ENCODE data around the gene PACS2.
A peak's percentile ranks its signal among the peaks of the same experiment; 100 is the strongest.

Gene PACS2

DNA sequence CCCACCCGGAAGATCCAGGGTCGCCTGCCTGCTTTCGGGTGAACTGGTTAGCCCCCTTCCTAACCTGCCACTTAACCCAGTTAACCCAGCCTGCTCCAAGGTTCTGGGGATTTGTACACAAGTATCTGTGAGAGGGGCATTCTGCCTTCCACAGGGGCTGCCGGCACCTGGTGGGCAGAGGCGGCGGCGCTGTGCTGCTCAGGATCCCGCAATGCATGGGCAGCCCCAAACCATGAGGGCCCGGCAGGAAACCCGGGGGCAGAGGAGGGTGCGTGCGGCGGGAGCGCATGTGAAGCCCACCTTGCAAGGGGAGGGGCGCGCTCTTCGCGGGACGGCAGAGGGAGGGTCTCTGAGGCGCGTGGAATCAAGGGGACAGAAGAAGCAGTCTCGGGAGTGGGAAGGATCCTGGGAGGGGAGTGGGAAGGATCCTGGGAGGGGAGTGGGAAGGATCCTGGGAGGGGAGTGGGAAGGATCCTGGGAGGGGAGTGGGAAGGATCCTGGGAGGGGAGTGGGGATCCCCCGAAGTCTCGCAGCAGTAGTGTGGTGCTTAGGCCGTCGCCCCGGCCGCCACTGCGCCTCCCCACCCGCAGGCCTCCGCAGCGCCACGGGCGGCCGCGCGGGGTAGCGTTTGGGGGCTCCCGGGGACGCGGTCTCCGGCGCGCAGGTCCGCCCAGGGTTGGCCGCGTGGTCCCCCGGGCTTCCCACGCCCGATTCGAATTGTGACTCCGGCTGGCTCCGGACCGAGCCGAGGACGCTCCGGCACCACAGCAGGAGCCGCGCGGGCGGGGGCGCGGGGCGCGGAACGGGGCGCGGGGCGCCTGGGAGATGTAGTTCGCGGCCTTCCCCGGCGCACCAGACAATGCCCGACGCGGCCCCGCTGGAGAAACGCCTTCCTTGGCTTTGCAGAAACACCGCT lies 100.2 kb downstream of the PACS2 start:
- peak; percentile 52 for DNase-seq

DNA sequence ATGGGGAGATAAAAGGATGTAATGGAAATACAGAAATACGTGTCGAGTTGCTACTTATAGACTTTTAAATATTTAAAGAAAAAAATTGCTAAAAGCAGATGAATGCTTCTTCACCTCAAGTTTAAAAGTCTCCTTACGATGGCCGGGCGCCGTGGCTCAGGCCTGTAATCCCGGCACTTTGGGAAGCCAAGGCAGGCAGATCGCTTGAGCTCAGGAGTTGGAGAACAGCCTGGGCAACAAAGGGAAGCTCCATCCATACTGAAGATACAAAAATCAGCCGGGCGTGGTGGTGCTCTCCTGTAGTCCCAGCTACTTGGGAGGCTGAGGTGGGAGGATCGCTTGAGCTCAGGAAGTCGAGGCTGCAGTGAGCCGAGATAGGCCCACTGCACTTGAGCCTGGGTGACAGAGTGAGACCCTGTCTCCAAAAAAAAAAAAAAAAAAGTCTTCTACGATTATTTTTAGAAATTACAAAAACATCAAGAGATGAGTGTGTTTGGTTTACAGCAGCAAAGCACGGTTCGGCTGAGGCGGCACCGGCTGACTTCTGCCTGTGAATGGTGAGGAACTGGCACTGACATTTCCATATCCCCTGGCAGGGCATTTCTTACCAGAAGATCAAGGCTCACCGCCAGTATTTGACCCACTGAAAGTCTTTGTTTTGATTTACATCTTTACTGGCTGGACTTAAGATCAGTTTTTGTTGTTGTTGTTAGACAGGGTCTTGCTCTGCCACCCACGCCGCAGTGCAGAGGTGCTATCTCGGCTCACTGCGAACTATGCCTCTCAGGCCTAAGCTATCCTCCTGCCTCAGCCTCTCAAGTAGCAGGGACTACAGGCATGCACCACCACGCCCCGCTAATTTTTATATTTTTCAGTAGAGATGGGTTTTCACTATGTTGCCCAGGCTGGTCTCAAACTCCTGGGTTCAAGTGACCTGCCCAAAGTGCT lies 101.2 kb downstream of the PACS2 start:
- no peak for DNase-seq

DNA sequence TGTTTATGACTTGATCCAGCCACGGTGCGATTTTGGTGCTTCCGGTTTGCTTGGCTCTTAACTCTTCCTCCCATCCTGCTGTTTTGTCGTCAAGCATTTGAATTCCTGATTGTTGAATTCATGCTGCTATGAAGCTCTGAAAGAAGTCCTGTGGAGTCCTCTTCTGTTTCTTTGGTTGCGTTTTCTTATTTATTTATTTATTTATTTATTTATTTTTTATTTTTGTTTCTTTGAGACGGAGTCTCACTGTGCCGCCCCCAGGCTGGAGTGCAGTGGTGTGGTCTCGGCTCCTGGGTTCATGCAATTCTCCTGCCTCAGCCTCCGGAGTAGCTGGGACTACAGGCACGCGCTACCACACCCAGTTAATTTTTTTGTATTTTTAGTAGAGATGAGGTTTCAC lies 102.1 kb downstream of the PACS2 start:
- DNase-seq: no peak

DNA sequence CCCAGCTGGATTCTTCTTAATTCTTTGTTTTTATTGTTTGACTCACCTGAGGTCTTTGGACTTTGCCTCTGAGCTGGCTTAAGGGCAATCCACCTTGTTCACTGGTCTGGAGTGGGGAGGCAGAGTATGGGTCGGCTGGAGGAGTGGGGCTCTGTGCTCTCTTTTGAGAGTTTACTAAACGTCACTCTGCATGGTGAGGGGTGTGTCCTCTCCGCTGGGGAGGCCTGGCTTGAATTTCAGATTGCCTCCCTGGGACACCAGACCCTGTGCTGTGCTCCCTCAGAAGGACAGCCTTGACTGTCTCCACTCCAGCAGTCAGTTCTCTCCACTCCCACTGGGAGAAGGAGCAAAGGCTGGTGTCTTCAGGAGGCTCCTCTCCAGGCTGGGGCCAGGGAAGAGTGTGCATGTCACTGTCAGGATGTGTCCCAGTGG lies 103.2 kb downstream of the PACS2 start:
- no peak for DNase-seq

DNA sequence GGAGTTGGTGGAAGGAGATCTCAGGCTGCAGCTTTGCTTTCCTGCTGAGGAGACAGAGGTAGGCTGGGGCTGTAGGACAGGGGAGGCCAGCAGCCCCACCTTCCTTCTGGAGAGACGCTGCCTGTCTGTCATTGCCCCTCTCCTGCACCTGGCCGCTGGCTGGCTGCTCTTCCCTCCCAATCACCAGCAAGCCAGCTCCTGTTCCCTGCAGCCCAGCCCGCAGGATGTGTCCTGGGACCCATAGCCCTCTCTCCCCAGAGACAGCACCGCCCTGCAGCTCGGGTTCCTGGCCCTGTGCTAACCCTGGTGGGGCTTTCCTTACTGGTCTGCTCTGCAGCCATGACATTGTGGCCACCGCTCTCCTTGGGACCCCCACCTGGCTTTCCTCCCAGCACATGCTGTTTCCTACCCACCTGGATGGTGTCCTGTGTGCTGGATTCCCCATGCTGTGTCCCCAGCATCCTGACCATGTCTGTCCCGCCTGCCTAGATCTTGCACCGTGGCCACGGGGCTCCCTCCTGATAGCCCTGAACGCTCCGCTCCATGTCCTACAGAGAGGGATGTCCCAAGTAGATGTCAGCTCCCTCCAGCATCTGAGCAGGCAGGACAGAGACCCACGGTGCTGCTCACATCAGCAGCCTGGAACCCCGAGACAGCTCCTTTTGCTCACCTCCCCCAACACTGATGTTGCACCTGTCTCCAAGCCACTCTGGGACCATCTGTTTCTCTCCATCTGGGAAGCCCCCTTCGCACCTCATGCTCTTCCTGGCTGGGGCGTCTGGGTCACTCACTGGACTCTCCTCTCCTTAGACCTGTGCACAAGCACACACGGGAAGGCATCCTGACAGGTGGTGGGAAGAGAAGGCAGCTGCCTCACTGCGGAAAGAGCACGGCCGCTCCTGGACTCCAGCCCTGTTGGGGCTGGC lies 104.0 kb downstream of the PACS2 start:
- DNase-seq: no peak

DNA sequence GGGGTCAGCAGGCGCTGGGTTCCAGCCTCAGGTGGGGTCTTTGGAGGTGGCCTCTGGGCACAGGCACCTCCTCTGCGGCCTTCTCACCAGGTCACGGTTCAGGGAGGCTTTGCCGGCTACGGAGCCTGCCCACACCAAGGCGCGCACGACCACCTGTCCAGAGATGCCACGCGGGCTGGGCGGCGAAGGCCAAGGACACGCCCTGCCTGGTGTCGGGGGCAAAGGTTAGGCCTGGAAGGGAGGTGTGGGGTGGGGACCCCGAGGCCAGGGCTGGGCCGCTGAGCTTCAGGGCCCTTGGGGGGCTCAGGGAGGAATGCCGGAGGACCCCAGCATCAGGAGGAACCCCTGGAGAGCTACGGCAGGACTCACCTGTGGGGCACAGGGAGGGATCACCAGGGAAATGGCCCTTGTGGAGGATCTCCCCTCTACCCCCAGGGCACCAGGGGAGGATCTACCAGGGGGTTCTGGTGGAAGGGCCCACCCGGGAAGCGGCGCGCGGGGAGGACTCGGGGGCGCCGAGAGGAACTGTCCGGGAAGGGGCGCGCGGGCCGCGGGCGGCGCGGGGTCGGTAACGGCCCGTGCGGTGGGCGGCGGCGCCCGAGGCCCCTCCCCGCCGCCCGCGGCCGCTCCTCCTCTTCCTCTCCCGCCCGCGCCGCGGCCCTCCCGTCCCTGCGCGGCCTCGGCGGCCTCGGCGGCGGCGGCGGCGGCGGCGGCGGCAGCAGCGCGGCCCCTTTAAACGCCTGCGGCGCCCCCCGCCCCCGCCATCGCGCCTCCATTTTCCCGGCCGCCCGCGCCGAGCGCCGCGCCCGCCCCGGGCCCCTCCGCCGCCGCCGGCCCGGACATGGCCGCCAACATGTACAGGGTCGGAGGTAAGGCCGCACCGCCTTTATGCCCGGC lies 104.9 kb downstream of the PACS2 start, which contains the start of gene MTA1:
Gene MTA1 (plus strand): TSS at position 633 of the 897 bp plus-strand sequence. CDS start 209 bp downstream, at position 842.
- DNase-seq: peak; percentile 31

DNA sequence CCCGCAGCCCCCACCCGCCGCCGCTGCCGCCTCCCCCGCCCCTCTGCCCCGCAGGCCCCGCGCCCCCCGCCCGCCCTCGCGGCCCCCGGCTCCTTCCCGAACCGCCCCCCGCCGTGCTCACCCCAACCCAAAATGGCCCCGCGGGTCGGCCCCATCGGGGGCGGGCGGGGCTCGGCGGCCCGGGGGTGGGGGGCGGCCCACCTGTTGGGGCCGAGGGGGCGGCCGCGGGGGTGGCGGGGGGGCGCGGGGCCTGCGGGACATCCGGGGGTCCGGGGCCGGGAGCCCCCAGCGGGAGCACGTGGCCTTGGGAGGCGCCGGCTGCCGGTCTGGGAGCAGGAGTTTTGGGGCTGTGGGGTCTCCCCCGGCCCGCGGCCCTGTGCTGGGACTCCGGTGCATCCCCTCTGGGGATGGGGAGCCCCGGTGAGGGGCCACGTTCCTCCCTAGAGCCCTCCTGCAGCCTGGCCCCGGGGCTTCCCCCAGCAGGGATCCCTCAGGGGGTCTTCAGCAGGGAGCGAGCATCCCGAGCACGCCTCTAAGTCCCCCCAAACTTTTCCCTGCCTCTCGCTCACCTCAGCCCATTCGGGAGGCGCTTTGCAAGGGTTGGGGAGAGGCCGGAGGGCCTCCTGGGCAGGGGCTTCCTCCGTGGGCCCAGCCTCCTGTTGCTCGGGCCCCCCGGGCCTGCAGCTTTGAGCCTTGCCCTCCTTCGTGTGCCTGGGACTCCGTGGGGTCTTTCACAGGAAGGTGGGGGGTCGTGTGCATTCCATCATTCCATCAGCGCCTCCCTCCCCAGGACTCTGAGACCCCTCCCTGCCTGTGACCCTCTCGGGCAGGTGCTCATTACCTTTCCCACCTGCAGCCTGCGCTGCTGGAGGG lies 105.8 kb downstream of the PACS2 start:
- no peak for DNase-seq

DNA sequence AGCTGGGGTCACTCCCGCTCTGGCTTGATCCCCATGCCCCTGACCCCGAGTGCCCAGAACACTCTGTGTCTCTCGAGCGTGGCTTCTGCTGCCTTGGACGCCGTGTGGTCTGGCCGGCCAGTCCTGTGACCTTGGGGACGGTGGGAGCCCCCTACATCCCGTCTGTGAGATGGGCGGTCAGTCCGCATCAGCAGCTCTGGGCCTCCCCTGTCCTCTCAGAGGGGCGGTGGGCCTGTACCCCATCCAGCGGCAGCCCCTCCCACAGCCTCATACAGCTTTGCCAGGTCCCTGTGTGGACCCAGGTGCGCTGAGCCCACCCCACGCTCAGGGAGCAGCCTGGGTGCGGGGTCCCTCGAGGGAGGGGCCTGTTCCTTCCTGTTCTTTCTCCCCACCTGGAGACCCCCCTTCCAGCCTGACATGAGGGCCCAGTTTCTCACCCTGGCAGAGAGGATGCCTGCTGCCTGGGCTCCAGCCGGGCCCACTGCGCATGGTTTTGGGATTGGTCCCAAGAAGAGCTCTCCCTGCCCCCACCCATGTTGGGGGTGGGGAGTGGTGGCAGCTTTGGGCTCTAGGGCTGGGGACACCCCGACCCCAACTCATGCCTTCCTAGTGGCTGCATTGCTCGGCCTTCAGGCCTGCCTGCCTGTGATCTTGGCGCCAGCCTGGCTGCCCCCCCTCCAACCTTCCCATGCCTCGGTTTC lies 106.6 kb downstream of the PACS2 start:
- no peak for DNase-seq

DNA sequence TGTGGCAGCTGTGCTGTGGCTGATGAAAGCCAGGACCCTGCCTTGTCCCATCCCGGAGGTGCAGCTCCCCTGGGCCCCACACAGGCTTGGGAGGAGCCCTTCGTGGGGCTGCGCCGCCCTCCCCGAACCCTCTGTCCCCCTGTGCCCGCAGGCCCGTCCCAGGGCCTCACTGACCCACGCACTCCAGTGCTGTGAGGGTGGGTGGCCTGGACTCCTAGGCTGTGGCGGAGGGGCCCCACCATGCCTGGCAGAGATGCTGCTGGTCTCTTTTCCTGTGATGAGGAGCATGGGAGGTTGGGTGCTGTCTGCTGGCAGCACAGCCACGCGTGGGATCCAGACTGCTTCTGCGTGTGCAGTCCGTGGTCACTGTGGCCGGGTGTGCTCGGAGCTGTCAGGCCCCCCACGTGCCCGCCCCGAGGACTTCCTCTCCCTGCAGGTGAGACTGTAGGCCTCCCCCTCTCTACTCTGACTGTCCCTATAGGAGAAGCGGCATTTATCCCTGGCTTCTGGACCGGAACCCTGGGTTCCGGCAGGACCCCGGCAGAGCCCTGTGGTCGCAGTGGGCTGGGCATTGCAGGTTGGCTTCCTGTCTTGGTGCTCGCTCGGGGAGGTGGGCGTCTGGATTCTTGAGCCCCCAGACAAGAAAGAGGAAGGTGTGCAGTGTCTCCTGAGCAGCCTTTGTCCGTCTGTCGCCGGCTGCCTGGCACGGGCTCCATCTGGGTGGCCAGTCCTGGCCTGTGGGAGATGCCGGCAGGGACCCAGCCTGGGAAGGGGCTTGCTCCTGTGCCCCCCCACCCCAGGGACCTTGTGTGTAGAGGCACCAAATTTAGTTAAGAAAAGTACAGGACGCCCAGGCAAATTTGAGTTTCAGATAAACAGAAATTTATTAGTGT lies 107.4 kb downstream of the PACS2 start:
- no peak for DNase-seq

DNA sequence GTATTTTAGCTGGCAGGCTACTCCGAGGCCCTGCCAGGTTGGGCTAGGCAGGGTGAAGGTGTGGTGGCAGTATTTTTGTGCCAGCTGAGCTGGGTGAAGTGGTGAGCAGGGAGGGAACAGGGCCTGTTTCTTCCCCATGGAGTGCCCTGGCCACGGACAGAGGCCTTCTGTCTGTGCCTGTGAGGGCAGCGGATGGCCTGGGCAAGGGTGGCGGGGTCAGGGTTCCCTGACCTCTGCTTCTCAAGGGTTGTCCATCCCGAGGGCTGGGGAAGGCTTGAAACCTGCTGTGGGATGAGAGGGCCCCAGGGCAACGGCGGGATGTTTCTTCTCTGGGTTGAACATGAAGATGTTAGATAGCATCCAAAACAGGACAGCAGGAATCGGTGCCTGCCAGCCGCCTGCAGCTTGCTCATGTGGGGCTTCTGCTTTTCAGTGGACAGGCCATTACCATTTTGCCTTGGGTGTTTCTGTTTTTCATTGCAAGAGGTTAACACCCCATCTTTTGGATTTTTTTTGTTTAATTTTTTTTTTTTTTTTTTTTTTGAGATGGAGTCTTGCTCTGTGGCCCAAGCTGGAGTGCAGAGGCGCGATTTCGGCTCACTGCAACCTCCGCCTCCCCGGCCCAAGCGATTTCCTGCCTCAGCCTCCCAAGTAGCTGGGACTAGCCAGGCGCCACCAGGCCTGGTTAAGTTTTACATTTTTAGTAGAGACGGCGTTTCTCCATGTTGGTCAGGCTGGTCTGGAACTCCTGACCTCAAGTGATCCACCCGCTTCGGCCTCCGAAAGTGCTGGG lies 108.3 kb downstream of the PACS2 start:
- no peak for DNase-seq

DNA sequence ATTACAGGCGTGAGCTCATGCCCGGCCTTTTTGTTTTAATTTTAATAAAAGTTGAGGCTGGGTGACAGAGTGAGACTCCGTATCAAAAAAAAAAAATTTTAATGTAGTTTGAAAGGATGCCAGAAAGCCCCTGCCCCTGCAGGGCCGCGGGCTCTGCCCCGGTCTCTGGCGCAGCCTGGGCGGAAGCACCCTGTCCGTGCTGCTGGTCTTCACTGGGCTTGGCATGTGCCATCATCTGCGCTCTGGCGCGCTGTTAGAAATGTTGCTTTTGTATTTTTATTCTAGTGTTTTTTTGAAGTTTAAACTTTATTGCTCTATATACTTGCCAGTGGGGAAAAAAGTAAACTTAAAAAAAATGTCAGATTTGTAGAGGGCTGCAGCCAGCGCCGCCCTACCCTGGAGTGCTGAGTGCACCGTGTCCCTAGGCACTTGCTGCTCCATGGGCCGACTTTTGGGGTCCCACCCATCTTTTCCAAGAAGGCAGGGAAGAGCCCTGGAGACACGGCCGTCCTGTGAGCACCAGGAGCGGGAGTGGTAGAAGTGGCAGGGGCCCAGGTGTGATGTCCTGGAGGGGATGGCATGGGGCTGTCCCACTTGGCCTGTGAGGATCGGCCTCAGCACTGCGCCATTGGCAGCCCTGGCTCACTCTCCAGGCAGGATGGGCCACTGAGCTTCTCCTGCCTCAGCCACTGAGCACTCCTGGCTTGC lies 109.1 kb downstream of the PACS2 start:
- no peak for DNase-seq

DNA sequence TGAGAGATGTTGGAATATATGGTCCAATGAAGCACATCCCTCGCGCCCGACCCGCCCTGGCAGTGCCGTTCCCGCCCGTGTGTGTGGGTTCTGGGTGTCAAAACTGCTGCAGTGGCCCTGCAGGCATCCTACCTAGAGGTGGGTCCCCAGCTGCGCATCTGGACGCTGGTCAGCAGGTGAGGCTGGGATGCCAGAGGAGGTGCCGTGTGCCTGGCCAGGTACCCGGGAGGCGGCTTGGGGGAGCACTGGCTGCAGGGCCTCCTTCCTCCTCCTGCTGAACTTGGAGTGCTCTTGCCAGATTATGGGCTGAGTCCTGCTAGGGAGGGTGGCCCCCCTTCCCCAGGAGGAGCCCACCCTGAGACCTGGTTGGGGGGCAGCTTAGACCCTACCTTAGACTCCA lies 110.3 kb downstream of the PACS2 start:
- no peak for DNase-seq

DNA sequence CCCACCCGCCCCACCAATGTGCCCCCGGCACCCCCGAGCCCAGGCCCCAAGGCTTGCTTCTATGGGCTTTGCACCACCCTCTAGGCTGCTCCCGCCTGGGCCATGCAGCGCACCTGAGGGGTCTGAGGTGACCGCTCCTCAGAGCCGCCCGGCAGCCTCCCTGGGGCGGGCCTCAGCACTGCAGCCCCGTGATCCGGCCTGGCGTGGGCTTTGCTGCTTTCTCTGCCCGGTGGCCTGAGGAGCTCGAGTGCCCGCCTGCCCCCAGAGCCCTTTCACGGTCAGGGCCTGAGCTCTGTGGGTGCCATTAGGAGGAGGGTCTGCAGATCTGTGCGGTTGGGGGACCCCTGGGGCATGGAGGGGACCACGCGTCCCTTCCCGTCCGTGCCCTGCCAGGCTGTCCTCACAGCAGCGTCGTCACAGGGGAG lies 111.3 kb downstream of the PACS2 start:
- no peak for DNase-seq

DNA sequence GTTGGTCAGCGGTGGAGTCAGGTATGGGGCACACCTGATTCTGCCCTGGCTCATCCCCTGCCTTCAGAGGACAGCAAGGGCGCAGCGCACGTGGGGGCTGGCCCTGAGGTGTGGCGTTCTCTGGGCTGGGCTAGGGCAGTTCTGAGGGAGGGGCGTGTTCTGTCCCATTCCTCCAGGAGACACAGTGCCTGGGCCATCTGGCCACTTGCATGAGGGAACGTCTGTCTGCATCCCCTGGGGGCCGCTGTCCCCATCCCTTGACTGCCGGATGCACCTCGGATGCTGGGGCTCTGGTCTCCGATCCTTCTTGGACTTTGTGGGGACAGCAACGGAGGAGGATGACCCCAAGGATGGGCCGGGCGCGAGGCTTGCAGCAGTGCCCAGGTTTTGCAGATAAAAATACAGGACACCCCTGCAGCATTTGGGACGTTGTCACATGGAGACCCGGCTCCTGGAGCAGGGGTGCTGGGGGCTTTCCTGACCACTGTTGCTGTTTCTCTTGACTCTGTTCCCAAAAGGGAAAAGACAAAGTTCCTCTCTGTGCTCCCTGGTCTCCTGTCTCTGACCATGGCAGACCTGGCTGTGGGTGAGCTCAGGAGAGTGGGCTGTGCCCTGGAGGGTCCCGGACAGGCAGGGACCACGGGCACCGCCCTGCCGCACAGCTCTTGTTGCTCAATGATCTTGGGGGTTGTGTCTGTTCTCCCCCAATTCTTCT lies 112.0 kb downstream of the PACS2 start:
- DNase-seq: no peak

DNA sequence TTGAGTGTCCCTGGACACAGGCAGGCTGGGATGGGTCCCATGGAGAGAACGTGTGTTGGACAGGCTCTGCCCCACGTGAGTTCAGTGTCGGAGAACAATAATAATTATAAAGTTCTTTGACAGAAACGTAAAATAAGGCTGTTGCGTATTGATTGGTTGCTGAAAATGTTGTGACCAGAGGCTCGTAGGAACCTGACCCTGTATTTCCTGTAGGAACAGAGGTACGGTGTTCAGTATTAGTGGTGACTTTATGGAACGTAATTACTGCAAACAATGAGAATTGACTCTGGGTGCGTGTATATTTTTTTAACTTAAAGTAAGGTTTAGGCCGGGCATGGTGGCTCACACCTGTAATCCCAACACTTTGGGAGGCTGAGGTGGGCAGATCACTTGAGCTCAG lies 112.9 kb downstream of the PACS2 start:
- DNase-seq: no peak

DNA sequence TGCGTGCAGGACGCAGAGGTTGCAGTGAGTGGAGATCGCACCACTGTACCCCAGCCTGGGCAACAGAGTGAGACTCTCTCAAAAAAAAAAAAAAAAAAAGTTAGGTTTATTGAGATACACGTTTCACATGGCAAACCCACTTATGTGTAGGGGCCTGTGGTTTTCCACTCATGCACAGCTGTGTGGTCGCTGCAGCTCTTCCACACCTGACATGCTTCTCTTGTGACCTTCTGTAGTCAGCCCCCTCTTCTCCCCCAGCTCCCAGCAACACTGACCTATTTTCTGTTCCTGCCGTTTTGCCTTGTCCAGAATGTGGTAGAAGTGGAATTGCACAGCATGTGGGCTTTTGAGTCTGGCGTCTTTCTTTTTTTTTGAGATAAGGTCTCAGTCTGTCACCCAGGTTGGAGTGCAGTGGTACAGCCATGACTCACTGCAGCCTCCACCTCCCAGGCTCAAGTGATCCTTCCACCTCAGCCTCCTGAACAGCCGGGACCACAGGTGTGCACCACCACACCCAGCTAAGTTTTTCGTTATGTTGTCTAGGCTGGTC lies 113.5 kb downstream of the PACS2 start:
- DNase-seq: no peak
